HepG2 (cell line): ENCODE data around the gene AADACL4.

Experiments
- BHLHE40 ChIP-seq: IDR thresholded peaks from 2 replicates; pipeline ENCODE4 v1.6.1; 2011; ENCODE audit warnings: low read length, improper control_type of control experiment
- DNMT1 ChIP-seq: sonication (generic); formaldehyde crosslinking; IDR thresholded peaks from 2 replicates; pipeline ENCODE4 v1.5.1; 2020; ENCODE audit warnings: mild to moderate bottlenecking, missing genetic modification reagents
- FOXK1 ChIP-seq: sonication (generic); formaldehyde crosslinking; IDR thresholded peaks from 2 replicates; pipeline ENCODE4 v1.4.0; 2020; ENCODE audit warnings: low read depth, missing genetic modification reagents, borderline replicate concordance
- HNRNPK ChIP-seq: fragments of 200-400 bp; formaldehyde crosslinking; IDR thresholded peaks from 2 replicates; pipeline ENCODE4 v1.6.1; 2018; ENCODE audit warnings: low read length, low read depth, moderate library complexity, mild to moderate bottlenecking; ENCODE audit not compliant: poor library complexity, severe bottlenecking
- POLR2A ChIP-seq, 2 experiments: IDR thresholded peaks; 2 replicates each; pipeline ENCODE4 v1.6.1; 2011; ENCODE audit warnings: low read depth in 2 of 2, low read length in 2 of 2, mild to moderate bottlenecking in 1 of 2, moderate library complexity in 1 of 2; ENCODE audit not compliant: insufficient read depth in 1 of 2
- POLR2AphosphoS5 ChIP-seq: IDR thresholded peaks from 2 replicates; pipeline ENCODE4 v1.6.1; 2012; ENCODE audit warnings: low read depth, low read length
- RFX3 ChIP-seq: IDR thresholded peaks from 2 replicates; pipeline ENCODE4 v1.6.1; 2016; ENCODE audit warnings: missing biosample characterization, missing genetic modification reagents
- RFX5 ChIP-seq: IDR thresholded peaks from 2 replicates; pipeline ENCODE4 v1.6.1; 2011; ENCODE audit warnings: low read depth, low read length, improper control_type of control experiment
- SRF ChIP-seq: IDR thresholded peaks from 2 replicates; pipeline ENCODE4 v1.6.1; 2011; ENCODE audit warnings: mild to moderate bottlenecking, low read depth, low read length, moderate library complexity
- ZFP1 ChIP-seq: IDR thresholded peaks from 2 replicates; pipeline ENCODE4 v1.6.1; 2016
- ZNF607 ChIP-seq: sonication (generic); formaldehyde crosslinking; IDR thresholded peaks from 2 replicates; pipeline ENCODE4 v1.5.1; 2020; ENCODE audit warnings: missing genetic modification reagents, mild to moderate bottlenecking, borderline replicate concordance
- TF ChIP-seq, protein P1 (sequence below): conservative IDR thresholded peaks from 2 replicates; pipeline ENCODE4 v1.6.1; 2018; ENCODE audit warnings: missing genetic modification reagents
- TF ChIP-seq, protein P2 (sequence below): sonication (generic); formaldehyde crosslinking; IDR thresholded peaks from 2 replicates; pipeline ENCODE4 v1.5.0; 2020; ENCODE audit warnings: mild to moderate bottlenecking, missing genetic modification reagents, moderate library complexity

DNA sequence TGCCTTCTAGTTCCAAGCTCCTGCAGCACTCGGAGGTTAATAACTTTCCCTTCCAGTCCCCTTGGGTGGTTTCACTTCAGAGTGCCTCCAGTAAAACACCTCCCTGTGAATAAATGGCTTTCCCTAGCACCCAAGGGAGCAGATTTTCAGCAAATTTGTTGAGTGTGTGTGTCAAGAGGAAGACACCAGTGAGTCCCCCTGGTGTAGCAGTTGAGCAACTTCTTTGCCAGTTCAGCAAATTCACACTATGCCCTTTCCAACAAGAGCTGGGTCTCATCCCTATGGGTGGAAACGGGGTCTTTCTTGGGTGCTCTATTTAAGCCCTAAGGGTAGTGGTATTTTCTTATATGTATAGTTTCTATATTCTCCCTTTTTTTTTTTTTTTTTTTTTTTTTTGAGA lies 806 bp upstream of the AADACL4 start:
- TF ChIP-seq, protein P1, sequence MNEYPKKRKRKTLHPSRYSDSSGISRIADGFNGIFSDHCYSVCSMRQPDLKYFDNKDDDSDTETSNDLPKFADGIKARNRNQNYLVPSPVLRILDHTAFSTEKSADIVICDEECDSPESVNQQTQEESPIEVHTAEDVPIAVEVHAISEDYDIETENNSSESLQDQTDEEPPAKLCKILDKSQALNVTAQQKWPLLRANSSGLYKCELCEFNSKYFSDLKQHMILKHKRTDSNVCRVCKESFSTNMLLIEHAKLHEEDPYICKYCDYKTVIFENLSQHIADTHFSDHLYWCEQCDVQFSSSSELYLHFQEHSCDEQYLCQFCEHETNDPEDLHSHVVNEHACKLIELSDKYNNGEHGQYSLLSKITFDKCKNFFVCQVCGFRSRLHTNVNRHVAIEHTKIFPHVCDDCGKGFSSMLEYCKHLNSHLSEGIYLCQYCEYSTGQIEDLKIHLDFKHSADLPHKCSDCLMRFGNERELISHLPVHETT: no peak
- no peak for TF ChIP-seq FOXK1 (CRISPR knock-in tag)
- TF ChIP-seq RFX5: no peak
- TF ChIP-seq RFX3 (CRISPR knock-in tag): no peak
- no peak for TF ChIP-seq POLR2AphosphoS5
- TF ChIP-seq POLR2A (IDR thresholded peaks at IDR 0.05; ENCODE audit: insufficient read depth in 1 of 2, low read depth in 2 of 2, low read length in 2 of 2): no peak
- TF ChIP-seq, protein P2, sequence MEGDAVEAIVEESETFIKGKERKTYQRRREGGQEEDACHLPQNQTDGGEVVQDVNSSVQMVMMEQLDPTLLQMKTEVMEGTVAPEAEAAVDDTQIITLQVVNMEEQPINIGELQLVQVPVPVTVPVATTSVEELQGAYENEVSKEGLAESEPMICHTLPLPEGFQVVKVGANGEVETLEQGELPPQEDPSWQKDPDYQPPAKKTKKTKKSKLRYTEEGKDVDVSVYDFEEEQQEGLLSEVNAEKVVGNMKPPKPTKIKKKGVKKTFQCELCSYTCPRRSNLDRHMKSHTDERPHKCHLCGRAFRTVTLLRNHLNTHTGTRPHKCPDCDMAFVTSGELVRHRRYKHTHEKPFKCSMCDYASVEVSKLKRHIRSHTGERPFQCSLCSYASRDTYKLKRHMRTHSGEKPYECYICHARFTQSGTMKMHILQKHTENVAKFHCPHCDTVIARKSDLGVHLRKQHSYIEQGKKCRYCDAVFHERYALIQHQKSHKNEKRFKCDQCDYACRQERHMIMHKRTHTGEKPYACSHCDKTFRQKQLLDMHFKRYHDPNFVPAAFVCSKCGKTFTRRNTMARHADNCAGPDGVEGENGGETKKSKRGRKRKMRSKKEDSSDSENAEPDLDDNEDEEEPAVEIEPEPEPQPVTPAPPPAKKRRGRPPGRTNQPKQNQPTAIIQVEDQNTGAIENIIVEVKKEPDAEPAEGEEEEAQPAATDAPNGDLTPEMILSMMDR (CRISPR knock-in tag): no peak
- TF ChIP-seq BHLHE40: no peak
- no peak for TF ChIP-seq DNMT1 (CRISPR knock-in tag)
- no peak for TF ChIP-seq ZFP1 (CRISPR knock-in tag)
- no peak for TF ChIP-seq ZNF607
- no peak for TF ChIP-seq HNRNPK
- TF ChIP-seq SRF: no peak
